Measurements from ENCODE around the gene SLC2A1. TPM values are rescaled to one million over a fixed set of nuclear protein-coding genes. Genes with fewer than 3 reads are reported as not detected.

The SLC2A1 gene
- total RNA-seq, 3 donors from 2014 or later: 29.5 to 78.9 (median 42.1) TPM

- intact Hi-C loops (cut with DNase I; ENCODE audit: low total_unique reads): no loop called here
- Histone ChIP-seq H3K36me3 (no peaks in the 10 kb centered on the region), H3K4me3 (no peak overlapping the region), H3K27me3 (no peaks in the 10 kb centered on the region), H3K4me1 (peaks cover 18 to 65% of the 10 kb centered on the region in 2 donors), H3K9me3 (no peaks in the 10 kb centered on the region), H3K27ac (peak overlapping the region; percentile 90)
- no peak for DNase-seq (ENCODE audit: low spot score in 2 of 2)
- TF ChIP-seq POLR2AphosphoS5 (IDR thresholded peaks at IDR 0.05) (no peak), POLR2A (IDR thresholded peaks at IDR 0.05) (no peak), CTCF (IDR thresholded peaks at IDR 0.05) (no peak)
Observed at GRCh38 chr1:42942444-42942843, 16.2 kb downstream of the SLC2A1 start.

- intact Hi-C loops (cut with DNase I; ENCODE audit: low total_unique reads): no loop called here
- Histone ChIP-seq H3K9me3 (no peaks in the 10 kb centered on the region), H3K36me3 (no peaks in the 10 kb centered on the region), H3K27me3 (no peaks in the 10 kb centered on the region), H3K4me3 (no peak overlapping the region), H3K27ac (peak overlapping the region; percentile 90), H3K4me1 (peaks cover 17 to 64% of the 10 kb centered on the region in 2 donors)
- no peak for TF ChIP-seq CTCF (IDR thresholded peaks at IDR 0.05)
- TF ChIP-seq POLR2A (IDR thresholded peaks at IDR 0.05): no peak
- peak in 1 of 3 donors; percentile 59 for TF ChIP-seq POLR2AphosphoS5 (IDR thresholded peaks at IDR 0.05)
- peak; percentile 79 to 80 for DNase-seq (ENCODE audit: low spot score in 2 of 2)
Observed at GRCh38 chr1:42941640-42942330, 16.9 kb downstream of the SLC2A1 start.

GRCh38 chr1:42940851-42941639 lies 17.6 kb downstream of the SLC2A1 start:
- TF ChIP-seq POLR2AphosphoS5 (IDR thresholded peaks at IDR 0.05): peak in 2 of 3 donors; percentile 21 to 67
- no peak for TF ChIP-seq CTCF (IDR thresholded peaks at IDR 0.05)
- no peak for TF ChIP-seq POLR2A (IDR thresholded peaks at IDR 0.05)
- no peaks in the 10 kb centered on the region for H3K36me3 ChIP-seq
- DNase-seq (ENCODE audit: low spot score in 2 of 2): peak in 1 of 2 donors; percentile 89
- H3K9me3 ChIP-seq: no peaks in the 10 kb centered on the region
- no peaks in the 10 kb centered on the region for H3K27me3 ChIP-seq
- peaks cover 15 to 71% of the 10 kb centered on the region in 2 donors for H3K4me1 ChIP-seq
- H3K4me3 ChIP-seq: no peak overlapping the region
- intact Hi-C loops (cut with DNase I; ENCODE audit: low total_unique reads): no loop called here
- peak overlapping the region; percentile 90 for H3K27ac ChIP-seq

GRCh38 chr1:42938645-42939615 lies 19.7 kb downstream of the SLC2A1 start:
- TF ChIP-seq CTCF (IDR thresholded peaks at IDR 0.05) (no peak), POLR2A (IDR thresholded peaks at IDR 0.05) (no peak)
- intact Hi-C loops (cut with DNase I; ENCODE audit: low total_unique reads): no loop called here
- no peak for DNase-seq (ENCODE audit: low spot score in 2 of 2)
- peak overlapping the region; percentile 53 to 72 for H3K27ac ChIP-seq
- H3K27me3 ChIP-seq: no peaks in the 10 kb centered on the region
- peaks cover 10 to 64% of the 10 kb centered on the region in 2 donors for H3K4me1 ChIP-seq
- H3K4me3 ChIP-seq: no peak overlapping the region
- H3K9me3 ChIP-seq: no peaks in the 10 kb centered on the region
- H3K36me3 ChIP-seq: no peaks in the 10 kb centered on the region
